ENCODE data around the gene ZNF423.

Gene ZNF423

DNA sequence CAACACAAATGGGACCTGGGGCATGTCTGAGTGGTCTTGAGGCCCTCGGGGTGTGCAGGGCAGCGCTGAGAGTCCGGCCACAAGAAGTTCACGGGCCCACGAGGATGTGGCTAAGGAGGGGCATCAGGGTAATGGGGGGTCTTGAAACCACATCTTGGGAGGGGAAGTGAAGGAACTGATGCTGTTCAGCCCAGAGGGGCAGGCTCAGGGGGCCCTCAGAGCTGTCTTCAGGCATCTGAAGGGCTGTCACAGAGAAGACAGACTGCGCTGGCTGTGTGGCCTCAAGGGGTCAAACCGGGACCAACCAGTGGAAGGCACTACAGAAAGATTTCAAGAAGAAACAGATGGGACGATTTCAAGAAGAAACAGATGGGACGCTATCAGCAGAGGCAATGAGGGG, 45.1 kb downstream of the ZNF423 start:
- no peak for DNase-seq
- TF ChIP-seq, protein P1, sequence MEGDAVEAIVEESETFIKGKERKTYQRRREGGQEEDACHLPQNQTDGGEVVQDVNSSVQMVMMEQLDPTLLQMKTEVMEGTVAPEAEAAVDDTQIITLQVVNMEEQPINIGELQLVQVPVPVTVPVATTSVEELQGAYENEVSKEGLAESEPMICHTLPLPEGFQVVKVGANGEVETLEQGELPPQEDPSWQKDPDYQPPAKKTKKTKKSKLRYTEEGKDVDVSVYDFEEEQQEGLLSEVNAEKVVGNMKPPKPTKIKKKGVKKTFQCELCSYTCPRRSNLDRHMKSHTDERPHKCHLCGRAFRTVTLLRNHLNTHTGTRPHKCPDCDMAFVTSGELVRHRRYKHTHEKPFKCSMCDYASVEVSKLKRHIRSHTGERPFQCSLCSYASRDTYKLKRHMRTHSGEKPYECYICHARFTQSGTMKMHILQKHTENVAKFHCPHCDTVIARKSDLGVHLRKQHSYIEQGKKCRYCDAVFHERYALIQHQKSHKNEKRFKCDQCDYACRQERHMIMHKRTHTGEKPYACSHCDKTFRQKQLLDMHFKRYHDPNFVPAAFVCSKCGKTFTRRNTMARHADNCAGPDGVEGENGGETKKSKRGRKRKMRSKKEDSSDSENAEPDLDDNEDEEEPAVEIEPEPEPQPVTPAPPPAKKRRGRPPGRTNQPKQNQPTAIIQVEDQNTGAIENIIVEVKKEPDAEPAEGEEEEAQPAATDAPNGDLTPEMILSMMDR (IDR thresholded peaks at IDR 0.05), result no peak
- intact Hi-C loops (cut with DNase I; ENCODE audit: low total_unique reads), result no loop called here
- no peak overlapping the region for H3K4me3 ChIP-seq
- no peak overlapping the region for H3K27ac ChIP-seq
- peaks cover 0 to 10% (median 5%) of the 10 kb centered on the region in 4 donors for H3K4me1 ChIP-seq
- no peaks in the 10 kb centered on the region for H3K27me3 ChIP-seq
- H3K36me3 ChIP-seq, result no peaks in the 10 kb centered on the region
- H3K9me3 ChIP-seq, result no peaks in the 10 kb centered on the region

DNA sequence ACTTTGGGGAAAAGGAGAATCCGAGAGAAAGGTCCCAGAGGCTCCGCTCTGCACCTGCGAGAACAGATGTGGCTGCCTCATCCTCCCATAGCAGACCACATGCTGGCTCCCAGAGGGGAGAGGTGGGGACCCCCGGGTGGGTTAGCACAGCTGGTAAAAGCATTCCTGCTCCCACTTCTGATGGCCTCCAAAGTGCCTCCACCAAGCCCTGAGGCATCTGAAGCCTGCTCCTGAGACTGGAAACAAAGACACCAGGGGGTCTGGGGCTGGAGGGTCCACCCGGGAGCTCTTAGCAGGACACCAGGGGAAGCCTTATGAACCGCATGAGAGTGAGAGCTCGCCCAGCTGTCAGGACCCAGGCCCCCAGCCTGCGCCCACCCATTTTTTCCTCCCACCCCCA, 46.4 kb downstream of the ZNF423 start:
- TF ChIP-seq, protein P1 (IDR thresholded peaks at IDR 0.05), result no peak

DNA sequence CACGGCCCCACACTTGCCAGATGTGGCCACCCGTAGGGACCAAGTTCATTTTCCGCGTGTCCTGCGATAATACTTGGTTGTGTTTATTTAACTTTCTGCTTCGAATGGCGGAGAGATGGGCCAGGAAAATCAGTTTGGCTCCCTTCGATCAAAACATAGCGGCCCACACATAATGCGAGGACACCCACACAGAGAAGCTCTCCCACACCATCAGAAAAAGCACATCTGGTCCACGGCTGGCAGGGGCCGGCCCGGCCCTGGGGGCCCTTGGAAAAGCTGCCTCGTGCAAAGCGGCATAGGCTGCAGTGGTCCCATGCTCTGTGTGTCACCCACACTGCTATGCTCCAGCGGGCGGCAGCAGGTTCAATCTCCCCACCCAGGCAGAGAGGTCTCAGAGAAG, 46.9 kb downstream of the ZNF423 start:
- TF ChIP-seq, protein P1 (IDR thresholded peaks at IDR 0.05), result no peak
- DNase-seq, result no peak
- Histone ChIP-seq H3K4me3 (no peak overlapping the region), H3K36me3 (no peaks in the 10 kb centered on the region), H3K4me1 (peaks cover 0 to 10% (median 5%) of the 10 kb centered on the region in 4 donors), H3K27ac (no peak overlapping the region), H3K9me3 (no peaks in the 10 kb centered on the region), H3K27me3 (no peaks in the 10 kb centered on the region)
- intact Hi-C loops (cut with DNase I; ENCODE audit: low total_unique reads), result no loop called here

More for the DNA sequence above, 46.4 kb downstream of the ZNF423 start:
- Histone ChIP-seq H3K27me3 (no peaks in the 10 kb centered on the region), H3K36me3 (no peaks in the 10 kb centered on the region), H3K4me1 (peaks cover 0 to 10% (median 5%) of the 10 kb centered on the region in 4 donors), H3K9me3 (no peaks in the 10 kb centered on the region), H3K4me3 (no peak overlapping the region), H3K27ac (no peak overlapping the region)
- DNase-seq, result no peak
- intact Hi-C loops (cut with DNase I; ENCODE audit: low total_unique reads), result no loop called here

DNA sequence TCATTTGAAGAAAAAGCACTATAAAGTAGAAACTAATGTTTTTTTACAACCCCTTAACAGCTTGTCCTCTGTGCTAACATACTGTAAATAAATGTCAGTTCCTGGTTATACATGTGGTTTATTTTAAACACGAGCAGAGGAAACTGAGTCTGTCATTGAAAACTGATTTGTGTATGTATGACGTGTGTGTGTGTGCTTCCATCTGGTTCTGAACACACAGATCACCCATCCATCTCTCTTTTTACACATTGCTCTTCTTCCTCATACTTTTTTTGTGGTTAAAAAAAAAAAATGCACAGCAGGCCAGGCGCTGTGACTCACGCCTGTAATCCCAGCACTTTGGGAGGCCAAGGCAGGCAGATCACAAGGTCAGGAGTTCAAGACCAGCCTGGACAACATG, 49.5 kb downstream of the ZNF423 start:
- intact Hi-C loops (cut with DNase I; ENCODE audit: low total_unique reads), result no loop called here
- TF ChIP-seq, protein P1 (IDR thresholded peaks at IDR 0.05), result no peak
- no peak overlapping the region for H3K27ac ChIP-seq
- H3K9me3 ChIP-seq, result no peaks in the 10 kb centered on the region
- H3K4me1 ChIP-seq, result peaks cover 0 to 5% (median 2%) of the 10 kb centered on the region in 4 donors
- H3K4me3 ChIP-seq, result no peak overlapping the region
- DNase-seq, result no peak
- H3K27me3 ChIP-seq, result no peaks in the 10 kb centered on the region
- no peaks in the 10 kb centered on the region for H3K36me3 ChIP-seq

DNA sequence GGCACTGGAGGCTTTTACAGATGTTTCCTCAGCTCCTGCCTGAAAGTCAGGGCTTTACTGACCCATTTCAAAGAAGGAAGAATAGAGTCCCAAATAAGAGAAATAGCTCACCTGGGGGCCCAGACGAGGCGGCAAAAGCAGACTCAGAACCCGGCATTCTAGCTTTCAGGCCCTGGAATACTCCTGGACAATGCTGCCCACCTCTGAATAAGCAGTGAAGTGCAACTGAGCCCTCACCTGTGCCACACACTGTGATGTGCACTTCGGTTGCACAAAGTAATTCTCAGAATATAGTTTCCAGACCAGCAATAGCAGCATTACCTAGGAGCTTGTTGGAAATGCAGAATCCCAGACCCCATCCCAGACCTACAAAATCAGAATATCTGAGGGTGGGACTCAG, 54.6 kb downstream of the ZNF423 start:
- H3K27ac ChIP-seq, result no peak overlapping the region
- no peaks in the 10 kb centered on the region for H3K36me3 ChIP-seq
- H3K4me1 ChIP-seq, result peaks cover 0 to 9% (median 0%) of the 10 kb centered on the region in 4 donors
- no peaks in the 10 kb centered on the region for H3K9me3 ChIP-seq
- intact Hi-C loops (cut with DNase I; ENCODE audit: low total_unique reads), result no loop called here
- DNase-seq, result no peak
- H3K27me3 ChIP-seq, result no peaks in the 10 kb centered on the region
- TF ChIP-seq, protein P1 (IDR thresholded peaks at IDR 0.05), result no peak
- no peak overlapping the region for H3K4me3 ChIP-seq

DNA sequence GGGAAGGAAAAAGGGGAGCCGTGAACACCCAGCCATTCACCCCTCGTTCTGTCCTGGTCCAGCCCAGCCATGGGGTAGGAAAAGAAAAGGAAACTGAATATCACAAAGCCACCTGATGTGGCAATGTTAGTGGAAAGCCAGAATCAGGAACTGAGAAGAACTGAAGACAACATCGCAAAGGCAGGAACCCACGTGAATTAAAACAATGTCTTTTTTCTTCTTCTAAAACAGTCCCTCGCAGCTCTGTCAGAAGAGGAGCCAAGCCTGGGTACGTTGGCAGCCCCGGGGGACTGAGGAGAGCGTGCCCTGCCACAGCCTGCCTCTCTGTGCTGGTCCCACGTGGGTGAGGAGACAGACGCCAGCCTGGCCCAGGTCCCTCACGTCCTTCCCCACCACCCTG, 55.0 kb downstream of the ZNF423 start:
- Histone ChIP-seq H3K9me3 (no peaks in the 10 kb centered on the region), H3K27me3 (no peaks in the 10 kb centered on the region), H3K4me1 (peaks cover 0 to 9% (median 0%) of the 10 kb centered on the region in 4 donors), H3K36me3 (no peaks in the 10 kb centered on the region), H3K4me3 (no peak overlapping the region), H3K27ac (no peak overlapping the region)
- TF ChIP-seq, protein P1 (IDR thresholded peaks at IDR 0.05), result no peak
- intact Hi-C loops (cut with DNase I; ENCODE audit: low total_unique reads), result no loop called here
- DNase-seq, result no peak

Data from tibial artery (tissue), 4 donors.